Keratinocyte (primary cell): ENCODE measurements around the gene HDGFL2.

Source experiments
- CTCF ChIP-seq, 3 experiments: IDR thresholded peaks in 1 of 3; conservative IDR thresholded peaks in 1 of 3; optimal IDR thresholded peaks in 1 of 3; 2 replicates in 2 of 3; 3 replicates in 1 of 3; pipeline versions ENCODE3 to v1.5.1; 2011; ENCODE audit warnings: low read length in 3 of 3, mild to moderate bottlenecking in 3 of 3, moderate library complexity in 2 of 3, control low read depth in 1 of 3, inconsistent platforms in 1 of 3; ENCODE audit not compliant: insufficient read depth in 2 of 3; ENCODE audit errors: extremely low read depth in 1 of 3
- EZH2 ChIP-seq: IDR thresholded peaks from one replicate; pipeline ENCODE4 v1.6.1; 2012; ENCODE audit warnings: inconsistent platforms, mild to moderate bottlenecking, low read length, moderate library complexity

GRCh38 chr19:4511300-4512054 lies 39.4 kb downstream of the HDGFL2 start:
- no peak for TF ChIP-seq CTCF (optimal IDR thresholded peaks at IDR 0.05 in 1 of 3, IDR thresholded peaks at IDR 0.05 in 1 of 3, conservative IDR thresholded peaks at IDR 0.05 in 1 of 3; ENCODE audit: extremely low read depth in 1 of 3, insufficient read depth in 2 of 3, low read length in 3 of 3)
- TF ChIP-seq EZH2, result no peak
